SK-N-SH treated with all-trans-retinoic acid at 6 μM for 48 hours (cell line): ENCODE measurements around the gene DHPS.

Source experiments
- BACH2 ChIP-seq: fragments of 250-450 bp; sonication (Bioruptor Pico); IDR thresholded peaks from 2 replicates; pipeline ENCODE4 v1.9.0; 2021; ENCODE audit warnings: mild to moderate bottlenecking, borderline replicate concordance
- POU6F1 ChIP-seq: fragments of 250-450 bp; sonication (Bioruptor Pico); IDR thresholded peaks from 2 replicates; pipeline ENCODE4 v1.8.0; 2021; ENCODE audit warnings: low read depth, mild to moderate bottlenecking, moderate library complexity, borderline replicate concordance
- SNAI2 ChIP-seq: fragments of 250-450 bp; sonication (Bioruptor Pico); IDR thresholded peaks from 2 replicates; pipeline ENCODE4 v1.5.0; 2020; ENCODE audit warnings: mild to moderate bottlenecking, moderate library complexity
- ZFP3 ChIP-seq: fragments of 250-450 bp; sonication (Bioruptor Pico); IDR thresholded peaks from 2 replicates; pipeline ENCODE4 v1.5.0; 2020; ENCODE audit warnings: mild to moderate bottlenecking, moderate library complexity
- ZFP30 ChIP-seq: fragments of 450-650 bp; formaldehyde crosslinking; IDR thresholded peaks from 2 replicates; pipeline ENCODE4 v1.5.0; 2022; ENCODE audit warnings: mild to moderate bottlenecking, moderate library complexity
- ZNF70 ChIP-seq: fragments of 450-650 bp; formaldehyde crosslinking; IDR thresholded peaks from 2 replicates; pipeline ENCODE4 v1.5.0; 2020; ENCODE audit warnings: mild to moderate bottlenecking, moderate library complexity
- TF ChIP-seq, protein P1 (sequence below): fragments of 250-450 bp; sonication (Bioruptor Pico); IDR thresholded peaks from 2 replicates; pipeline ENCODE4 v1.5.0; 2020; ENCODE audit warnings: mild to moderate bottlenecking, moderate library complexity
- TF ChIP-seq, protein P2 (sequence below): fragments of 250-450 bp; sonication (Bioruptor Pico); IDR thresholded peaks from 2 replicates; pipeline ENCODE4 v1.8.0; 2020; ENCODE audit warnings: mild to moderate bottlenecking, moderate library complexity, borderline replicate concordance

DNA sequence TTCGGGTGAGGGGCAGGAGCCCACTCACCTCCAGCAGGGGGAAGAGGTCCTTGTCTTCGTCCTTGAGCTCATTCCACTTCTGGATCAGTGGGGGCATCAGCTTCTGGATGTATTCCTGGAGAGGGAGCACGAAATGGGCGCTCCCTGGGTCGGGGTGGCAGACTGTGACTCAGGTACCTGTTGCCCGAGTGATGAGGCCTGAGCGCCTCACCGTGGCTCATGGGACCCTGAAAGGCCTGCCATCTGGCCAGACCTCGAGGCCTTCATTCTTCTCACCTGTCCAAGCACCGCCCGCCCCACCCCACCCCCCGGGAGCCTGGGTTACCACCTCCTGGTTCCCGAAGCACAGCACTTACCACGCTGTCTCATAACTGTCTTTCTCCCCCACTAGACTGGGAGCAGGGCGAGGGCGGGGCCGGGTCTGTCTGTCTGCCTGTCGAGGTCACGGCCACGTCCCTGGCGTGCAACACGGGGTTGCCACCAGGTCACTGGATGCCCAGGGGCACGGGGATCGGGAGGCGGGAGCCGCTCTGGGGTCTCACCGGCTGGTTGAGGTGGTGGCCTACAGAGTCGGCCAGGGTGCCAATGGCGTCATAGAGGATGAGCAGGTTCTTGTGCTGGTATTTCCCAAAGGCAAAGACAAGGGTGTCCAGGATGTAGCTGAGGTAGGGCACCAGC lies 24.1 kb upstream of the DHPS start:
- no peak for TF ChIP-seq BACH2 (CRISPR knock-in tag)
- TF ChIP-seq ZFP3 (CRISPR knock-in tag): no peak
- TF ChIP-seq ZFP30 (CRISPR knock-in tag): no peak
- TF ChIP-seq, protein P1, sequence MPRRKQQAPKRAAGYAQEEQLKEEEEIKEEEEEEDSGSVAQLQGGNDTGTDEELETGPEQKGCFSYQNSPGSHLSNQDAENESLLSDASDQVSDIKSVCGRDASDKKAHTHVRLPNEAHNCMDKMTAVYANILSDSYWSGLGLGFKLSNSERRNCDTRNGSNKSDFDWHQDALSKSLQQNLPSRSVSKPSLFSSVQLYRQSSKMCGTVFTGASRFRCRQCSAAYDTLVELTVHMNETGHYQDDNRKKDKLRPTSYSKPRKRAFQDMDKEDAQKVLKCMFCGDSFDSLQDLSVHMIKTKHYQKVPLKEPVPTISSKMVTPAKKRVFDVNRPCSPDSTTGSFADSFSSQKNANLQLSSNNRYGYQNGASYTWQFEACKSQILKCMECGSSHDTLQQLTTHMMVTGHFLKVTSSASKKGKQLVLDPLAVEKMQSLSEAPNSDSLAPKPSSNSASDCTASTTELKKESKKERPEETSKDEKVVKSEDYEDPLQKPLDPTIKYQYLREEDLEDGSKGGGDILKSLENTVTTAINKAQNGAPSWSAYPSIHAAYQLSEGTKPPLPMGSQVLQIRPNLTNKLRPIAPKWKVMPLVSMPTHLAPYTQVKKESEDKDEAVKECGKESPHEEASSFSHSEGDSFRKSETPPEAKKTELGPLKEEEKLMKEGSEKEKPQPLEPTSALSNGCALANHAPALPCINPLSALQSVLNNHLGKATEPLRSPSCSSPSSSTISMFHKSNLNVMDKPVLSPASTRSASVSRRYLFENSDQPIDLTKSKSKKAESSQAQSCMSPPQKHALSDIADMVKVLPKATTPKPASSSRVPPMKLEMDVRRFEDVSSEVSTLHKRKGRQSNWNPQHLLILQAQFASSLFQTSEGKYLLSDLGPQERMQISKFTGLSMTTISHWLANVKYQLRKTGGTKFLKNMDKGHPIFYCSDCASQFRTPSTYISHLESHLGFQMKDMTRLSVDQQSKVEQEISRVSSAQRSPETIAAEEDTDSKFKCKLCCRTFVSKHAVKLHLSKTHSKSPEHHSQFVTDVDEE (CRISPR knock-in tag): no peak
- TF ChIP-seq, protein P2, sequence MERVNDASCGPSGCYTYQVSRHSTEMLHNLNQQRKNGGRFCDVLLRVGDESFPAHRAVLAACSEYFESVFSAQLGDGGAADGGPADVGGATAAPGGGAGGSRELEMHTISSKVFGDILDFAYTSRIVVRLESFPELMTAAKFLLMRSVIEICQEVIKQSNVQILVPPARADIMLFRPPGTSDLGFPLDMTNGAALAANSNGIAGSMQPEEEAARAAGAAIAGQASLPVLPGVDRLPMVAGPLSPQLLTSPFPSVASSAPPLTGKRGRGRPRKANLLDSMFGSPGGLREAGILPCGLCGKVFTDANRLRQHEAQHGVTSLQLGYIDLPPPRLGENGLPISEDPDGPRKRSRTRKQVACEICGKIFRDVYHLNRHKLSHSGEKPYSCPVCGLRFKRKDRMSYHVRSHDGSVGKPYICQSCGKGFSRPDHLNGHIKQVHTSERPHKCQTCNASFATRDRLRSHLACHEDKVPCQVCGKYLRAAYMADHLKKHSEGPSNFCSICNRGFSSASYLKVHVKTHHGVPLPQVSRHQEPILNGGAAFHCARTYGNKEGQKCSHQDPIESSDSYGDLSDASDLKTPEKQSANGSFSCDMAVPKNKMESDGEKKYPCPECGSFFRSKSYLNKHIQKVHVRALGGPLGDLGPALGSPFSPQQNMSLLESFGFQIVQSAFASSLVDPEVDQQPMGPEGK (CRISPR knock-in tag): no peak
- TF ChIP-seq ZNF70 (CRISPR knock-in tag): no peak
- TF ChIP-seq POU6F1 (CRISPR knock-in tag): no peak
- TF ChIP-seq SNAI2 (CRISPR knock-in tag): no peak
